SK-N-SH treated with all-trans-retinoic acid at 6 μM for 48 hours (cell line): ENCODE measurements around the gene CETP.

Experiments
- ATAC-seq: fragments of 200-7000 bp; cut with Tn5 transposase; 3 replicates; pipeline ENCODE4 v1.9.1; 2020; ENCODE audit warnings: mild to moderate bottlenecking, moderate library complexity
- ARNTL ChIP-seq: fragments of 450-650 bp; formaldehyde crosslinking; IDR thresholded peaks from 2 replicates; pipeline ENCODE4 v1.5.0; 2020; ENCODE audit warnings: low read depth, mild to moderate bottlenecking, moderate library complexity, borderline replicate concordance
- CREB5 ChIP-seq: fragments of 250-450 bp; sonication (Bioruptor Pico); IDR thresholded peaks from 2 replicates; pipeline ENCODE4 v1.5.1; 2020; ENCODE audit warnings: low read depth, mild to moderate bottlenecking, moderate library complexity
- CSDC2 ChIP-seq: fragments of 250-450 bp; sonication (Bioruptor Pico); IDR thresholded peaks from 2 replicates; pipeline ENCODE4 v1.5.0; 2020; ENCODE audit warnings: mild to moderate bottlenecking, moderate library complexity
- CSRNP3 ChIP-seq: fragments of 250-450 bp; sonication (Bioruptor Pico); IDR thresholded peaks from 2 replicates; pipeline ENCODE4 v1.5.1; 2021; ENCODE audit warnings: mild to moderate bottlenecking, moderate library complexity
- ESRRG ChIP-seq: fragments of 250-450 bp; sonication (Bioruptor Pico); IDR thresholded peaks from 2 replicates; pipeline ENCODE4 v1.6.1; 2021; ENCODE audit warnings: mild to moderate bottlenecking
- GLIS3 ChIP-seq: fragments of 250-450 bp; sonication (Bioruptor Pico); IDR thresholded peaks from 2 replicates; pipeline ENCODE4 v1.5.0; 2020; ENCODE audit warnings: mild to moderate bottlenecking, moderate library complexity
- ISL1 ChIP-seq: fragments of 250-450 bp; sonication (Bioruptor Pico); IDR thresholded peaks from 2 replicates; pipeline ENCODE4 v2.1.2; 2022; ENCODE audit warnings: mild to moderate bottlenecking, moderate library complexity
- OSR1 ChIP-seq: fragments of 250-450 bp; sonication (Bioruptor Pico); IDR thresholded peaks from 2 replicates; pipeline ENCODE4 v1.8.0; 2022; ENCODE audit warnings: moderate library complexity, mild to moderate bottlenecking, inconsistent platforms
- PATZ1 ChIP-seq: fragments of 250-450 bp; sonication (Bioruptor Pico); IDR thresholded peaks from 2 replicates; pipeline ENCODE4 v1.8.0; 2020; ENCODE audit warnings: mild to moderate bottlenecking, moderate library complexity, borderline replicate concordance
- POU6F1 ChIP-seq: fragments of 250-450 bp; sonication (Bioruptor Pico); IDR thresholded peaks from 2 replicates; pipeline ENCODE4 v1.8.0; 2021; ENCODE audit warnings: low read depth, mild to moderate bottlenecking, moderate library complexity, borderline replicate concordance
- RARB ChIP-seq: fragments of 250-450 bp; sonication (Bioruptor Pico); IDR thresholded peaks from 2 replicates; pipeline ENCODE4 v1.8.0; 2021; ENCODE audit warnings: mild to moderate bottlenecking, moderate library complexity
- SNAI2 ChIP-seq: fragments of 250-450 bp; sonication (Bioruptor Pico); IDR thresholded peaks from 2 replicates; pipeline ENCODE4 v1.5.0; 2020; ENCODE audit warnings: mild to moderate bottlenecking, moderate library complexity
- TOX ChIP-seq: fragments of 250-450 bp; sonication (Bioruptor Pico); IDR thresholded peaks from 2 replicates; pipeline ENCODE4 v1.8.0; 2021; ENCODE audit warnings: mild to moderate bottlenecking, moderate library complexity, borderline replicate concordance
- TSHZ2 ChIP-seq: fragments of 250-450 bp; sonication (Bioruptor Pico); IDR thresholded peaks from 2 replicates; pipeline ENCODE4 v1.5.0; 2020; ENCODE audit warnings: mild to moderate bottlenecking, moderate library complexity
- ZFP3 ChIP-seq: fragments of 250-450 bp; sonication (Bioruptor Pico); IDR thresholded peaks from 2 replicates; pipeline ENCODE4 v1.5.0; 2020; ENCODE audit warnings: mild to moderate bottlenecking, moderate library complexity
- ZFP30 ChIP-seq: fragments of 450-650 bp; formaldehyde crosslinking; IDR thresholded peaks from 2 replicates; pipeline ENCODE4 v1.5.0; 2022; ENCODE audit warnings: mild to moderate bottlenecking, moderate library complexity
- ZNF70 ChIP-seq: fragments of 450-650 bp; formaldehyde crosslinking; IDR thresholded peaks from 2 replicates; pipeline ENCODE4 v1.5.0; 2020; ENCODE audit warnings: mild to moderate bottlenecking, moderate library complexity
- ZNF8 ChIP-seq: fragments of 450-650 bp; formaldehyde crosslinking; IDR thresholded peaks from 2 replicates; pipeline ENCODE4 v1.5.0; 2020; ENCODE audit warnings: mild to moderate bottlenecking, moderate library complexity

Gene CETP

GRCh38 chr16:57030346-57030902 is 68.7 kb downstream of the CETP start (continued):
- TF ChIP-seq ZNF8 (no peak), ZFP3 (no peak), TSHZ2 (CRISPR knock-in tag) (no peak), ISL1 (CRISPR knock-in tag) (no peak)

GRCh38 chr16:57031156-57031555 is 69.4 kb downstream of the CETP start:
- no peak for ATAC-seq
- no peak for TF ChIP-seq SNAI2 (CRISPR knock-in tag)
- no peak for TF ChIP-seq TSHZ2 (CRISPR knock-in tag)
- no peak for TF ChIP-seq CREB5
- TF ChIP-seq CSDC2 (CRISPR knock-in tag), result no peak
- TF ChIP-seq ZNF70 (CRISPR knock-in tag), result no peak
- TF ChIP-seq ARNTL (CRISPR knock-in tag), result no peak
- TF ChIP-seq GLIS3 (CRISPR knock-in tag), result no peak
- no peak for TF ChIP-seq ZFP3
- no peak for TF ChIP-seq POU6F1 (CRISPR knock-in tag)
- no peak for TF ChIP-seq RARB (CRISPR knock-in tag)
- TF ChIP-seq ESRRG (CRISPR knock-in tag), result no peak
- TF ChIP-seq, all 23 proteins: peak for 0

- TF ChIP-seq ZNF70 (CRISPR knock-in tag) (no peak), TSHZ2 (CRISPR knock-in tag) (no peak), OSR1 (CRISPR knock-in tag) (no peak), ZNF8 (no peak), ISL1 (CRISPR knock-in tag) (no peak), TOX (no peak), ESRRG (CRISPR knock-in tag) (no peak), CSRNP3 (CRISPR knock-in tag) (no peak), PATZ1 (CRISPR knock-in tag) (no peak), ZFP30 (CRISPR knock-in tag) (no peak), CSDC2 (CRISPR knock-in tag) (no peak), RARB (CRISPR knock-in tag) (no peak), CREB5 (no peak)
- TF ChIP-seq, all 23 proteins: peak for 0
- no peak for ATAC-seq
Observed at GRCh38 chr16:57032346-57032745, 70.6 kb downstream of the CETP start.
